Stimulated activated naive CD8-positive, alpha-beta T cell treated with anti-CD3 and anti-CD28 coated beads, Interleukin-15, Interleukin-2, amounts not matched to agents 100 ng/mL and 50 ng/mL, for 24 hours (primary cell): ENCODE data around the gene AK4.

Source experiments
- H3K27ac Mint-ChIP-seq: one replicate; pipeline ENCODE4 v1.8.0; 2021; ENCODE audit warnings: mild to moderate bottlenecking, mixed read lengths
- H3K27me3 Mint-ChIP-seq: one replicate; pipeline ENCODE4 v1.8.0; 2021; ENCODE audit warnings: mixed read lengths
- H3K36me3 Mint-ChIP-seq: one replicate; pipeline ENCODE4 v1.8.0; 2021; ENCODE audit warnings: low read depth, mixed read lengths
- H3K4me1 Mint-ChIP-seq: one replicate; pipeline ENCODE4 v1.8.0; 2021; ENCODE audit warnings: low read depth, mixed read lengths
- H3K4me3 Mint-ChIP-seq: one replicate; pipeline ENCODE4 v1.8.0; 2021; ENCODE audit warnings: mild to moderate bottlenecking, mixed read lengths
- H3K9me3 Mint-ChIP-seq: one replicate; pipeline ENCODE4 v1.8.0; 2021; ENCODE audit warnings: mixed read lengths

The AK4 gene

GRCh38 chr1:65179148-65179547 is 31.1 kb downstream of the AK4 start:
- Mint-ChIP-seq H3K27me3 (no peaks in the 10 kb centered on the region), H3K27ac (no peak overlapping the region)

GRCh38 chr1:65180977-65181376 is 33.0 kb downstream of the AK4 start:
- Mint-ChIP-seq H3K9me3 (no peaks in the 10 kb centered on the region), H3K27me3 (no peaks in the 10 kb centered on the region), H3K36me3 (no peaks in the 10 kb centered on the region), H3K27ac (no peak overlapping the region), H3K4me1 (no peaks in the 10 kb centered on the region), H3K4me3 (no peak overlapping the region)

More at GRCh38 chr1:65179148-65179547, 31.1 kb downstream of the AK4 start:
- Mint-ChIP-seq H3K9me3 (no peaks in the 10 kb centered on the region), H3K36me3 (no peaks in the 10 kb centered on the region), H3K4me1 (no peaks in the 10 kb centered on the region), H3K4me3 (no peak overlapping the region)

GRCh38 chr1:65182658-65183268 is 34.8 kb downstream of the AK4 start:
- no peaks in the 10 kb centered on the region for H3K9me3 Mint-ChIP-seq
- no peak overlapping the region for H3K27ac Mint-ChIP-seq
- no peak overlapping the region for H3K4me3 Mint-ChIP-seq
- no peaks in the 10 kb centered on the region for H3K36me3 Mint-ChIP-seq
- no peaks in the 10 kb centered on the region for H3K27me3 Mint-ChIP-seq
- no peaks in the 10 kb centered on the region for H3K4me1 Mint-ChIP-seq

- H3K9me3 Mint-ChIP-seq = no peaks in the 10 kb centered on the region
- no peak overlapping the region for H3K27ac Mint-ChIP-seq
- no peak overlapping the region for H3K4me3 Mint-ChIP-seq
These were observed 41.6 kb downstream of the AK4 start for GRCh38 chr1:65189576-65190115.

GRCh38 chr1:65190229-65190628 is 42.2 kb downstream of the AK4 start:
- Mint-ChIP-seq H3K36me3 (peaks cover 22% of the 10 kb centered on the region), H3K4me3 (no peak overlapping the region), H3K4me1 (no peaks in the 10 kb centered on the region), H3K27ac (no peak overlapping the region), H3K27me3 (no peaks in the 10 kb centered on the region), H3K9me3 (no peaks in the 10 kb centered on the region)

More at GRCh38 chr1:65189576-65190115, 41.6 kb downstream of the AK4 start:
- no peaks in the 10 kb centered on the region for H3K27me3 Mint-ChIP-seq
- peaks cover 22% of the 10 kb centered on the region for H3K36me3 Mint-ChIP-seq
- H3K4me1 Mint-ChIP-seq = no peaks in the 10 kb centered on the region

GRCh38 chr1:65193129-65193695 is 45.2 kb downstream of the AK4 start:
- Mint-ChIP-seq H3K9me3 (no peaks in the 10 kb centered on the region), H3K27me3 (no peaks in the 10 kb centered on the region)

GRCh38 chr1:65195495-65196417 is 47.8 kb downstream of the AK4 start:
- Mint-ChIP-seq H3K27me3 (no peaks in the 10 kb centered on the region), H3K36me3 (peaks cover 26% of the 10 kb centered on the region), H3K9me3 (no peaks in the 10 kb centered on the region), H3K27ac (no peak overlapping the region), H3K4me3 (no peak overlapping the region), H3K4me1 (peaks cover 5% of the 10 kb centered on the region)

More at GRCh38 chr1:65193129-65193695, 45.2 kb downstream of the AK4 start:
- H3K4me3 Mint-ChIP-seq = no peak overlapping the region
- H3K4me1 Mint-ChIP-seq = peaks cover 5% of the 10 kb centered on the region
- peaks cover 26% of the 10 kb centered on the region for H3K36me3 Mint-ChIP-seq
- H3K27ac Mint-ChIP-seq = no peak overlapping the region

GRCh38 chr1:65196926-65197325 is 48.9 kb downstream of the AK4 start:
- Mint-ChIP-seq H3K4me1 (peaks cover 5% of the 10 kb centered on the region), H3K36me3 (peaks cover 25% of the 10 kb centered on the region), H3K9me3 (no peaks in the 10 kb centered on the region), H3K27ac (no peak overlapping the region), H3K27me3 (no peaks in the 10 kb centered on the region), H3K4me3 (no peak overlapping the region)

GRCh38 chr1:65197636-65198035 is 49.6 kb downstream of the AK4 start:
- Mint-ChIP-seq H3K27ac (no peak overlapping the region), H3K9me3 (no peaks in the 10 kb centered on the region), H3K27me3 (no peaks in the 10 kb centered on the region), H3K4me1 (peaks cover 5% of the 10 kb centered on the region), H3K36me3 (peaks cover 20% of the 10 kb centered on the region), H3K4me3 (no peak overlapping the region)

- no peak overlapping the region for H3K4me3 Mint-ChIP-seq
- H3K27me3 Mint-ChIP-seq = no peaks in the 10 kb centered on the region
- H3K4me1 Mint-ChIP-seq = peaks cover 5% of the 10 kb centered on the region
- no peaks in the 10 kb centered on the region for H3K9me3 Mint-ChIP-seq
- peaks cover 20% of the 10 kb centered on the region for H3K36me3 Mint-ChIP-seq
- no peak overlapping the region for H3K27ac Mint-ChIP-seq
These were observed 50.1 kb downstream of the AK4 start for GRCh38 chr1:65198096-65198495.

GRCh38 chr1:65200411-65200810 is 52.4 kb downstream of the AK4 start:
- peaks cover 12% of the 10 kb centered on the region for H3K36me3 Mint-ChIP-seq
- no peak overlapping the region for H3K27ac Mint-ChIP-seq
- no peaks in the 10 kb centered on the region for H3K9me3 Mint-ChIP-seq
- peaks cover 5% of the 10 kb centered on the region for H3K4me1 Mint-ChIP-seq
- no peak overlapping the region for H3K4me3 Mint-ChIP-seq
- no peaks in the 10 kb centered on the region for H3K27me3 Mint-ChIP-seq

GRCh38 chr1:65206836-65207235 is 58.8 kb downstream of the AK4 start:
- H3K9me3 Mint-ChIP-seq = no peaks in the 10 kb centered on the region
- peaks cover 7% of the 10 kb centered on the region for H3K4me1 Mint-ChIP-seq
- H3K27me3 Mint-ChIP-seq = peaks cover 6% of the 10 kb centered on the region
- no peak overlapping the region for H3K4me3 Mint-ChIP-seq
- no peaks in the 10 kb centered on the region for H3K36me3 Mint-ChIP-seq
- H3K27ac Mint-ChIP-seq = no peak overlapping the region

- Mint-ChIP-seq H3K9me3 (no peaks in the 10 kb centered on the region), H3K4me3 (no peak overlapping the region), H3K27me3 (peaks cover 6% of the 10 kb centered on the region), H3K36me3 (no peaks in the 10 kb centered on the region), H3K4me1 (peaks cover 7% of the 10 kb centered on the region), H3K27ac (no peak overlapping the region)
These were observed 59.3 kb downstream of the AK4 start for GRCh38 chr1:65207317-65207716.

GRCh38 chr1:65208563-65208973 is 60.6 kb downstream of the AK4 start:
- no peak overlapping the region for H3K27ac Mint-ChIP-seq
- no peaks in the 10 kb centered on the region for H3K9me3 Mint-ChIP-seq
- no peaks in the 10 kb centered on the region for H3K36me3 Mint-ChIP-seq
- peaks cover 6% of the 10 kb centered on the region for H3K27me3 Mint-ChIP-seq
- H3K4me3 Mint-ChIP-seq = no peak overlapping the region
- H3K4me1 Mint-ChIP-seq = peaks cover 15% of the 10 kb centered on the region
